ENCODE measurements around the gene CCDC141. TPM values are rescaled to one million over a fixed set of nuclear protein-coding genes. Genes with fewer than 3 reads are reported as not detected.

Gene CCDC141
- total RNA-seq, result not detected in 2 replicates

GRCh38 chr2:179049546-179050311 is at the start of gene CCDC141:
Gene CCDC141 (minus strand): TSS chr2:179050137. CDS start chr2:179049941, 196 bp downstream.

GRCh38 chr2:178807227-178808008 is 242.5 kb downstream of the CCDC141 start, which contains the start of gene TTN:
Gene TTN (minus strand): TSS chr2:178807423. CDS start chr2:178804642, 2,781 bp downstream.

Other genes with a start within 250 kb of the CCDC141 start
- under 0.01 and 0.17 TPM in 2 replicates for gene TTN, start 242.7 kb downstream of the CCDC141 start, total RNA-seq
- gene SESTD1, start 214.7 kb upstream of the CCDC141 start, total RNA-seq, result 4.6 and 12.3 TPM in 2 replicates

Data from bronchus fibroblast of lung (primary cell).